GM21528 (cell line): ENCODE results near the gene ASZ1.

Source experiments
- ATAC-seq: cut with Tn5 transposase; IDR thresholded peaks from one replicate; pipeline ENCODE4 v1.9.1; 2021; ENCODE audit warnings: mild to moderate bottlenecking, moderate library complexity; ENCODE audit not compliant: unreplicated experiment, low FRiP score

ASZ1 gene

DNA sequence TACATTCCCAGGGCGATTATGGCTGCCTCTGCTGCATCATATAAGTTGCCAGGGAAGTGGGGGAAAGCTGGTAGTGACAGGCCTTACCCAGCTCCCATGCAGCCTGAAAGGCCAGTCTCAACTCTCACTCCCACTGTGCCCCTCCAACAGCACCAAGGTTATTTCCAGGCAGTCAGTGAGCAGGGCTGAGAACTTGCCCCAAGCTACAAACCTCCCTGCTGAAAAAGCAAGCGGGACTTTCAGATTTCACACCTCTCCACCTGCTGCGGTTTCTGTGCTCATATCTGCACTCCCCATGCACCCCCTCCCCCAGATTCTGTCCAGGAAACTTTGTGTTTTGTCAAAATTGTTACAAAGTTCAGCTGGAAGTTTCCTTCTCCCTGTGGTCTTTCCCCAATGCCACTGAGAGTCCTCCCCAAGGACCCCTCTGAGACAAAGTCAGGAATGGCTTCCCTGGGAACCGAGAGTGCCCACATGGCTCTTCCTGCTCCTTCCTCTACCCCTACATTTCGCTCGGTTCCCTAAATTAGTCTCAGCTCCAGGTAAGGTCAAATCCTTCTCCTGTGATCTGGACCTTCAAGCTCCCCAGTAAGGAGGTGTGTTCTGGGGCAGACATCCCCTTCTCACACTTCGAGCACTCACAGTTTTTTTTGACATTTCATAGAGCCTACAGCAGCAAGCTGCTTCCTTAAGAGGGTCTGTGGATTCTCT, 79.2 kb downstream of the ASZ1 start:
- peak; percentile 84 for ATAC-seq

DNA sequence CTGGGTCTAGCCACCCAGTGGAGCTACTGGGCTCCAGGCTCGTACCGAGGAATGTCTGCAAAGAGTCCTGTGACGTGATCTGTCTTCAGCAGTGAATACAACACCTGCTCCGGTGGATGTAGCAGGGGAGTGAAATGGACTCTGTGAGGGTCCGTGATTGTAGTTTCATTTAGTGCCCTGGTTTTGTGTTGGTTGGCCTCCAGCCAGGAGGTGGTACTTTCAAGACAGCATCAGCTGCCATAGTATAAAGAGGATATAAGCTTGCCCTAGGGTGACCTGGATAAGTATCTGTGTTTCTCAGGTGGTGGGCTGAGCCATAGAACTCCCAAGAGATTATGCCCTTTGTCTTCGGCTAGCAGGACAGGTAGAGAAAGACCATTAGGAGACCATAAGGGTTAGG, 79.8 kb downstream of the ASZ1 start:
- peak; percentile 24 for ATAC-seq

DNA sequence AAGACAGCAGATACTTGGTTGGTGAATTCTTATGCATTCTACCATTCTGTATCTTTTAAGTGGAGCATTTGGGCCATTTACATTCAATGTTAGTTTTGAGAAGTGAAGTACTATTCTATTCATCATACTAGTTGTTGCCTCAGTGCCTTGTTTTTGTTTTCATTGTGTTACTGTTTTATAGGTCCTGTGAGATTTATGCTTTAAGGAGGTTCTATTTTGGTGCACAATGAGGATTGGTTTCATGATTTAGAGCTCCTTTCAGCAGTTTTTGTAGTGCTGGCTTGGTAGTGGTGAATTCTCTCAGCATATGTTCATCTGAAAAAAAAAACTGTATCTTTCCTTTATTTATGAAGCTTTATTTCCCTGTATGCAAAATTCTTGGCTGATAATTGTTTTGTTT, 81.1 kb downstream of the ASZ1 start:
- ATAC-seq, result no peak

- ATAC-seq, result no peak
These were observed 89.3 kb downstream of the ASZ1 start for GRCh38 chr7:117338020-117338419.

DNA sequence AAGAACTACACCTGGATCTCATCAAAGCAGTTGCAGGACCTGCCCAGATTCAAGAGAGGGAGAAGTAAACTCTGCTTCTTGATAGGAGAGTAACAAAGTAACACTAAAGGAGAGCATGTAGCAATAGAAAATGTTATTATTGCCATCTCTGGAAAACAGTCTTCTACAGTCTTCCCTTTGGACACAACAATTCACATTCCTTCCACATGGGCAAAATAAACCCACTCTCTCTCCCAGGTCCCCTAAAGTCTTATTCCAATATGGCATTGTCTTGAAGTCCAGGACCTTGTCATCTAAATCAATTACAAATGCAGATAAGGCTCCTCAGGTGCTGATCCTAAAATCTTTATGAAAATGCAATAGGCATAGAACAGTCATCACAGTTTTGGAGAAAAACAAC, 94.1 kb downstream of the ASZ1 start:
- ATAC-seq, result no peak

- ATAC-seq, result no peak
These were observed 95.3 kb downstream of the ASZ1 start for GRCh38 chr7:117332031-117332430.

GRCh38 chr7:117325836-117326235, 101.5 kb downstream of the ASZ1 start:
- no peak for ATAC-seq

DNA sequence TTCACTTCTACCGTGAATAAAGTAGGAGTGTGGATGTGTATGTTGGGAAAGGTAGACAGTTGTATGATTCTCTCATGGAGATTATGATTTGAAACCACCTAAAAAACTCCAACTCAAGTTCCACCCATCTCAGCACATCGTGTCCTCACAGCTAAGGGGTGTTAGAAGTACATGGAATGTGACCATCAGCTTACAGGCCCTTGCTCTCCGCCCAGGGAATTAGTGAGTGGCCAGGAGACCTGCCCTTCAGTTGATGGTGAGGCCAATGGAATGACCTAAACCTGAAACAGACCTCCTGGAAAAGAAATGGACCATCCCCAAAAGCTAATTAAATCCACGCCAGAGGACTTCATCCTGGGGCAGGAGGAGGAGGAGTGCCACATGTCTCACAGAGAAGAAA, 102.3 kb downstream of the ASZ1 start:
- ATAC-seq, result no peak

- no peak for ATAC-seq
These were observed 103.2 kb downstream of the ASZ1 start for GRCh38 chr7:117323851-117324711.

DNA sequence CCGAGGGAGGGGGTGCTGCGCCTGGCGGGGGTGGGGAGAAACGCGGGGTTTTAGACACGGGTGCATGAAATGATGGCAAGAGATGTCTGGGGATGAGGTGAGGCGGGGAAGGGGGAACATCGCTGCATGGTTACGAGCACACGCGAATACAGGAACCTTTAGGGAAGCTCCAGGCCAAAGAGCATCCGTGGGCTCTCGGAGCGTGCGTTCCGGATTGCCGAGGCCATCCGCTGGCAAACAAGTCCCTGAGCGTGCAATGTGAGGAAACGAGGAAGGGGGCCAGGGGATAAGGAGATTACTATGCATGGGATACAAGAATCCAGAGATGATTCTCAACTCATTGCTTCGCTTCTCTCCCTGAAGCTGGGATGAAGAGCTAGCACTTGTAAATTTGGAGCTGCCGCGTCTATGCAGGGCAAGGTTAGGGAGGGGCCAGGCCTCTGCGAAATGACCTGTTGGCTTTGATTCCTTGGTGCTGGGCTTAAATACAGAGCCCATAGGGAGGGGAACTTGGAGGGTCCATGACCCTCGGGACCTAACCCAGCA, 103.9 kb downstream of the ASZ1 start:
- ATAC-seq, result no peak

- no peak for ATAC-seq
These were observed 104.5 kb downstream of the ASZ1 start, which contains the start of gene WNT2 for GRCh38 chr7:117322741-117323304. Gene WNT2, minus strand, starts transcription at chr7:117323058. Its CDS starts 69 bp downstream, at chr7:117322989.

DNA sequence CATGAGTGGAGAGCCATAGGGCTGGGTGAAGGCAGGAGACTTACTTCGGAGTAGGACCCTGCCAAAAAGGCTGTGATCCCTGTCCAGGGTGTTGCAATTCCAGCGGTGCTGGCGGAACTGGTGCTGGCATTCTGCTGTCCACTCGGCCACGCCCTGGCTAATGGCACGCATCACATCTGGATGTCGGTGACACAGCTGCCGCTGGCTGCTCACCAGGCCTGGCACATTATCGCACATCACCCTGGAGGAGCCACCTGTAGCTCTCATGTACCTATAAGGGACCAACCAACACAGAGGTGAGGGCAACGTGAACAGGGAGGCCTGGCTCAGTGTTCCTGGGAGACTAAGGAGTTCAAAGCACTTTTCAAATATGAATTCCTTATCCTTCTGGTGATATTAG, 106.8 kb downstream of the ASZ1 start:
- ATAC-seq, result no peak

- ATAC-seq, result no peak
These were observed 108.1 kb downstream of the ASZ1 start for GRCh38 chr7:117319181-117319580.

DNA sequence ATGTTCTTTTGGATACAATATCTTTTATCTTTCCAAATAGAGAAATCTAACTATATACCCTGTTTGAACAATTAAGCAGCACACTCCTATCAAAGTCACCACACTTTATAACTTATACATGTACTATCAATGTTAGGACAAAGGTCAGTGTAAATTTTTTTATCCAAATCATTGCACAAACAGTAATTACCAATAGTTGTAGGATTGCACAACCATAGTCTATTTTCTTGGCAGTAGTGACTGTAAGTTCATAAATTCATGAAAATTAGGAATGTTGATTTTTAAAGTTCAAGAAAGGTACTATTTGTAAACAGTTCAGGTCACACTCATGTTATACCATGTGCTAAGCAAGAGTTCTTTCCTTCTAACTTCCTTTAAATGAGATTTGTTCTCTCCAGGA, 113.7 kb downstream of the ASZ1 start:
- ATAC-seq, result no peak
